A549 (cell line): ENCODE data around the gene RNF166. TPM values are rescaled to one million over a fixed set of nuclear protein-coding genes. Genes with fewer than 3 reads are reported as not detected.

Experiments
- ATAC-seq, 2 experiments: fragments of 200-7000 bp in 1 of 2; fragments of >200 bp in 1 of 2; cut with Nextera tagmentation in 1 of 2; cut with Tn5 transposase in 1 of 2; 3 replicates each; pipeline versions ENCODE4 v1.8.0 to v1.9.1; 2018 to 2020; ENCODE audit warnings: mild to moderate bottlenecking in 1 of 2, moderate library complexity in 1 of 2
- CTCF ChIA-PET: fragments of 300-600 bp; sonication (Branson Sonifier 250); formaldehyde crosslinking; extraction: SDS; loops from one replicate; lab custom pipeline; 2021; ENCODE audit warnings: antibody characterized with exemption, inconsistent platforms; lab: Yijun Ruan, JAX
- POLR2A ChIA-PET: fragments of 350-600 bp; formaldehyde crosslinking; extraction: SDS; loops from one replicate; lab custom pipeline; 2021; ENCODE audit warnings: antibody characterized with exemption, inconsistent platforms; lab: Yijun Ruan, JAX
- DNase-seq, 2 experiments: peaks; one replicate each; pipeline versions ENCODE4 v3.0.0 to v3.0.0-alpha.2; 2011 to 2016; ENCODE audit warnings: low read depth in 1 of 2, low spot score in 1 of 2
- FAIRE-seq: peaks from 2 replicates; lab custom pipeline; 2011; peaks lifted over from hg19 to GRCh38; lab: Jason Lieb, UNC
- H3K27ac ChIP-seq, 2 experiments: fragments of >200 bp; sonication (Bioruptor Twin); formaldehyde crosslinking; 3 replicates each; pipeline ENCODE4 v1.5.1; 2016 to 2017
- H3K4me1 ChIP-seq: fragments of >200 bp; sonication (Bioruptor Twin); formaldehyde crosslinking; 3 replicates; pipeline ENCODE4 v1.6.1; 2016
- H3K4me2 ChIP-seq: fragments of >200 bp; sonication (Bioruptor Twin); formaldehyde crosslinking; 3 replicates; pipeline ENCODE4 v1.6.1; 2016
- H3K4me3 ChIP-seq: fragments of >200 bp; sonication (Bioruptor Twin); formaldehyde crosslinking; 3 replicates; pipeline ENCODE4 v1.5.1; 2016
- H3K9me3 ChIP-seq: fragments of >200 bp; sonication (Bioruptor Twin); formaldehyde crosslinking; 3 replicates; pipeline ENCODE4 v1.6.1; 2016
- ATOH8 ChIP-seq: fragments of 250-450 bp; sonication (Bioruptor Pico); IDR thresholded peaks from 2 replicates; pipeline ENCODE4 v1.5.0; 2020; ENCODE audit warnings: low read depth, mild to moderate bottlenecking, moderate library complexity
- BHLHE40 ChIP-seq: IDR thresholded peaks from 2 replicates; pipeline ENCODE4 v1.6.1; 2012; ENCODE audit warnings: low read depth, low read length, inconsistent platforms
- CBX2 ChIP-seq: fragments of 200-600 bp; sonication (generic); IDR thresholded peaks from 2 replicates; pipeline ENCODE4 v1.6.1; 2016; ENCODE audit warnings: low read depth, mild to moderate bottlenecking, borderline replicate concordance
- CHD2 ChIP-seq: fragments of 150-350 bp; IDR thresholded peaks from 2 replicates; pipeline ENCODE4 v1.6.1; 2014; ENCODE audit warnings: low read length; ENCODE audit not compliant: partially characterized antibody
- CHD4 ChIP-seq: fragments of 200-600 bp; sonication (generic); IDR thresholded peaks from 2 replicates; pipeline ENCODE4 v1.6.1; 2016; ENCODE audit warnings: antibody characterized with exemption, mild to moderate bottlenecking, borderline replicate concordance
- CTCF ChIP-seq: fragments of >200 bp; sonication (Bioruptor Twin); formaldehyde crosslinking; IDR thresholded peaks from 3 replicates; pipeline ENCODE4 v1.5.1; 2016
- E2F6 ChIP-seq: IDR thresholded peaks from 2 replicates; pipeline ENCODE4 v1.6.1; 2012; ENCODE audit warnings: low read depth, borderline replicate concordance
- EHF ChIP-seq: fragments of 250-450 bp; sonication (Bioruptor Pico); IDR thresholded peaks from 2 replicates; pipeline ENCODE4 v1.5.0; 2020; ENCODE audit warnings: mild to moderate bottlenecking
- ELK1 ChIP-seq: fragments of 150-350 bp; IDR thresholded peaks from 2 replicates; pipeline ENCODE4 v1.6.1; 2014; ENCODE audit warnings: low read depth, mild to moderate bottlenecking, low read length
- FOSB ChIP-seq: fragments of 250-450 bp; sonication (Bioruptor Pico); IDR thresholded peaks from 2 replicates; pipeline ENCODE4 v1.5.0; 2020; ENCODE audit warnings: mild to moderate bottlenecking, moderate library complexity
- GATA3 ChIP-seq: IDR thresholded peaks from 2 replicates; pipeline ENCODE4 v1.6.1; 2012; ENCODE audit warnings: borderline replicate concordance
- HOXB5 ChIP-seq: fragments of 250-450 bp; sonication (Bioruptor Pico); IDR thresholded peaks from 2 replicates; pipeline ENCODE4 v1.5.0; 2020; ENCODE audit warnings: mild to moderate bottlenecking, moderate library complexity
- MAZ ChIP-seq: fragments of 150-350 bp; IDR thresholded peaks from 2 replicates; pipeline ENCODE4 v1.6.1; 2014; ENCODE audit warnings: antibody characterized with exemption, low read depth, low read length, borderline replicate concordance
- MYC ChIP-seq: IDR thresholded peaks from 2 replicates; pipeline ENCODE4 v1.6.1; 2012; ENCODE audit warnings: mild to moderate bottlenecking, inconsistent platforms, low read length, improper control_type of control experiment, borderline replicate concordance
- NR3C1 ChIP-seq: fragments of >200 bp; sonication (Bioruptor Twin); formaldehyde crosslinking; IDR thresholded peaks from 3 replicates; pipeline ENCODE4 v1.6.1; 2017
- PBX3 ChIP-seq: IDR thresholded peaks from 2 replicates; pipeline ENCODE4 v1.6.1; 2012
- POLR2A ChIP-seq: IDR thresholded peaks from 2 replicates; pipeline ENCODE4 v1.6.1; 2012; ENCODE audit warnings: mild to moderate bottlenecking, low read length
- REST ChIP-seq: fragments of 200-600 bp; sonication (generic); IDR thresholded peaks from 2 replicates; pipeline ENCODE4 v1.6.1; 2016; ENCODE audit warnings: antibody characterized with exemption, mild to moderate bottlenecking, moderate library complexity
- SREBF2 ChIP-seq: fragments of 450-650 bp; IDR thresholded peaks from 2 replicates; pipeline ENCODE4 v1.6.1; 2014; ENCODE audit warnings: mild to moderate bottlenecking, moderate library complexity
- USF2 ChIP-seq: fragments of 450-650 bp; IDR thresholded peaks from 2 replicates; pipeline ENCODE4 v1.6.1; 2014; ENCODE audit warnings: antibody characterized with exemption
- ZC3H11A ChIP-seq: fragments of 450-650 bp; IDR thresholded peaks from 2 replicates; pipeline ENCODE4 v1.6.1; 2014; ENCODE audit warnings: antibody characterized with exemption, mild to moderate bottlenecking
- ZSCAN20 ChIP-seq: fragments of 250-450 bp; sonication (Bioruptor Pico); IDR thresholded peaks from 2 replicates; pipeline ENCODE4 v1.8.0; 2022; ENCODE audit warnings: mild to moderate bottlenecking, moderate library complexity
- WGBS: methylation state at CpG from one replicate; pipeline ENCODE4 v1.1.6; 2017; ENCODE audit errors: missing lambda C conversion rate; 5-methylcytosine and 5-hydroxymethylcytosine counted together
- polyA plus RNA-seq, 4 experiments: library from polyadenylated mRNA; depleted of rRNA in 3 of 4; stranded (reverse); fragments of >200 nt; fragmentation: RNase III in 1 of 4; extraction: RNeasy Plus Mini Kit Qiagen cat#74134 plus additional on column Dnase treatment in 1 of 4; gene quantifications; 2 replicates in 3 of 4; 3 replicates in 1 of 4; pipeline ENCODE4 v1.2.3, GENCODE V29; 2011 to 2017

RNF166 gene
- polyA plus RNA-seq, 2 of the 4 experiments (the other 2 are of a cell fraction) = 9.4 to 11.6 TPM

GRCh38 chr16:88693420-88694177 is 12.6 kb downstream of the RNF166 start:
- Histone ChIP-seq H3K4me1 (no peaks in the 10 kb centered on the region), H3K9me3 (no peaks in the 10 kb centered on the region), H3K4me2 (no peak overlapping the region), H3K4me3 (no peak overlapping the region), H3K27ac (no peak overlapping the region)
- FAIRE-seq (no peak), ATAC-seq (no peak), DNase-seq (no peak)
- CTCF ChIA-PET = no interaction called here
- TF ChIP-seq PBX3 (no peak), USF2 (no peak)
- WGBS = 67% methylated on average over 27 of the region's 39 CpGs
- POLR2A ChIA-PET = no interaction called here

- H3K4me1 ChIP-seq = no peaks in the 10 kb centered on the region
- TF ChIP-seq EHF (CRISPR knock-in tag) (no peak), ZSCAN20 (CRISPR knock-in tag) (no peak), MYC (no peak), FOSB (CRISPR knock-in tag) (no peak), BHLHE40 (no peak), CBX2 (no peak), REST (no peak), CHD2 (no peak), ATOH8 (CRISPR knock-in tag) (no peak), NR3C1 (no peak), GATA3 (no peak), ZC3H11A (no peak), CHD4 (no peak), HOXB5 (CRISPR knock-in tag) (no peak), POLR2A (no peak), SREBF2 (no peak), CTCF (no peak), E2F6 (no peak), MAZ (no peak), ELK1 (no peak)
- DNase-seq = no peak
- FAIRE-seq = no peak
- no peak for ATAC-seq
- no peak overlapping the region for H3K4me3 ChIP-seq
- H3K4me2 ChIP-seq = no peak overlapping the region
- CTCF ChIA-PET = interaction anchor here (0.7 kb wide), 1 partner anchor 65 kb away, joined by 3 read pairs; no protein-coding TSS in a partner anchor
- WGBS = 91% methylated on average over 10 of the region's 10 CpGs
- H3K9me3 ChIP-seq = no peaks in the 10 kb centered on the region
- no peak overlapping the region for H3K27ac ChIP-seq
- POLR2A ChIA-PET = no interaction called here
Measured at GRCh38 chr16:88692861-88693260, 13.3 kb downstream of the RNF166 start.
